ENCODE data around the gene TANC1. TPM values are rescaled to one million over a fixed set of nuclear protein-coding genes. Genes with fewer than 3 reads are reported as not detected.

TANC1 gene
- polyA plus RNA-seq, 1 donor: 29.3 TPM

DNA sequence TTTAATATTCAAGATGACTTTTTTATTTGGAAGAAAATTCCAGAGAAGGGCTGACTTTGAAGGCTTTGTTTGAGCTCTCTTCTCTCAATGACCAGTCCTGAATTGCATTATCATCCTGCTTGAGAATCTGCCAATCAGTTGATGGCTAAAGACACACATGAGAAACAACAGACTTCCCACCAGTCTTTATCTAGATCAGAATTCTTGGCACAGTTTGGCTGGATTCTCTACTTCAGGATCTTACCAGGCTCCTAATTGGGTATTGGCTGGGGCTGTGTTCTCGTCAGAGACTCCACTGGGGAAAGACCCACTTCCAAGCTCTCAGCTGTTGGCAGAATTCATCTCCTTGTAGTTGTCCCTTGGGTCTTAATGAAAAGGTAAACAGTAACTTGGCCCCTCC is 232.1 kb downstream of the TANC1 start:
- DNase-seq: no peak

GRCh38 chr2:159201360-159202063 is 233.1 kb downstream of the TANC1 start:
- DNase-seq: no peak

GRCh38 chr2:159202568-159203071 is 234.2 kb downstream of the TANC1 start:
- no peak for DNase-seq

- DNase-seq: no peak
These were observed 236.1 kb downstream of the TANC1 start for GRCh38 chr2:159204381-159205144.

- no peak for DNase-seq
These were observed 238.4 kb downstream of the TANC1 start for GRCh38 chr2:159206736-159207380.

GRCh38 chr2:159208438-159208837 is 240.0 kb downstream of the TANC1 start:
- no peak for DNase-seq

GRCh38 chr2:159209341-159210306 is 241.2 kb downstream of the TANC1 start:
- no peak for DNase-seq

GRCh38 chr2:159211447-159212396 is 243.3 kb downstream of the TANC1 start:
- DNase-seq: no peak

GRCh38 chr2:159213296-159213695 is 244.9 kb downstream of the TANC1 start:
- DNase-seq: no peak

DNA sequence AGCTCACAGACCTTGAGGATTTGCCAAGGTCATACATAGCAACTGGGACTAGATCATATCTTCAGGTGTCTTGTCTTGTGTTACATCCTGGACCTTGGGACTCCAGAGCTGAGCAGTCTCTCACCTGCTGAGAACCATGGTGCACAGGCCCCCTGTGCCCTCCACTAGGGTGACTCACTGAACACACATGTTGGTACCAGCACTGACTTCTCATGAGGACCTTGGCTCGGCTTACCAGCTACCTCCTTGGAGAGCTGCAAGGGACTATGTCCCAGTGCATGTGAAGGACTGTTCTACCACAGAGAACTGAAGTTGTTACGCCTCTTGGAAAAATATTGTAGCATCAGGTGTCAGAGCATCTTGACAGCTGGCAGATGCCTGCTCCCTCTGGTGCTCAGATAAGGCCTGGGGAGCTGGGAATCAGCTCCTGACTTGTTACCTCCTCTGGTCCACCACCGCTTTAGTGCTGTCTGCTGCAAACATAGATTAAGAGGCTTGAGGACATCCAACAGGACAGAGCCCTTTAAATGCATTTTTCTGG is 246.0 kb downstream of the TANC1 start:
- no peak for DNase-seq

- DNase-seq: no peak
These were observed 246.7 kb downstream of the TANC1 start for GRCh38 chr2:159215116-159215515.

GRCh38 chr2:159217676-159218075 is 249.2 kb downstream of the TANC1 start:
- no peak for DNase-seq

DNA sequence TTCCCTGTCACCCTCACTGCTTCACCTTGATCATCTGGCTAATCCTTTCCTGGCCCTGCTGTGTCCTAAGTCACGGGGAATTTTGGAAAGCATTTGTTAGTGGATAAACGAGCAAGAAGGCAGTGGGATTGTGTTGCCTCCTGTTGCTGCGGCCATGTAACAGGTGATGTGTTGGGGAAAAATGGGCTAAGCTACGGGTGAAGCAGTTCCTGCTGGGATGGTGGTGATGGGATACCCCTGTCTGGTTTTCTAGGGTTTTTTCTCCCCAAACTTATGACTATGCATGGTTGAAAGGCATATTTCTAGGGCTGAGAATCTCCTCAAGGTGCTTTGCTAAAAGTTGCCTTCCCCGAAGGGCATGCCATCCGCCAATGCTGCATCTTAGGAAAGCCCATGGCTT is 249.9 kb downstream of the TANC1 start:
- DNase-seq: no peak

DNA sequence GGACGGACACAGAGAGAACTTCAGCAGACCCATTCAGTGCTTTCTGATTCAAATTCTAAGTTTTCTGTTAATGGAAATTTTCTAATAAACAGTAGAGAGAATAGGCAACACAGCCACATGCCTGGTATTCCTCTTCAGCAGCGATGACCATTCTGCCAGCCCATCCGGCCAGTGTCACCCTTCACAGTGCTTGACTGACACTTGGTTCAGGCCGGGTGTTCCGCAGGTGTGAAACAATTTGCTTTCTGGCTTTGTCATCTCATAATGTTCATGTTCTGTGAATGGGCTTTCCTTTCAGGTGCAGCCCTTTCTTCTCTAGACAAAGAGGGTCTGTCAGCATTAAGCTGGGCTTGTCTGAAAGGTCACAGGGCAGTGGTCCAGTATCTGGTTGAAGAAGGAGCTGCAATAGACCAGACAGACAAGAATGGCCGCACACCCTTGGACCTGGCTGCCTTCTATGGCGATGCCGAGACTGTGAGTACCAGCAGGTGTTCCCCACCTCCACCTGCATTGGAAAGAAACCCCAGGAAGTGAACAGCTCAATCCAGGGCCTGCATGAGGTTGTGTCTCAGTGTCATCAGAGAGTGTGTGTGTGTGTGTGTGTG is 251.1 kb downstream of the TANC1 start:
- DNase-seq: no peak

- DNase-seq: no peak
These were observed 255.8 kb downstream of the TANC1 start for GRCh38 chr2:159224061-159224813.

GRCh38 chr2:159225025-159226016 is 256.9 kb downstream of the TANC1 start:
- DNase-seq: no peak

DNA sequence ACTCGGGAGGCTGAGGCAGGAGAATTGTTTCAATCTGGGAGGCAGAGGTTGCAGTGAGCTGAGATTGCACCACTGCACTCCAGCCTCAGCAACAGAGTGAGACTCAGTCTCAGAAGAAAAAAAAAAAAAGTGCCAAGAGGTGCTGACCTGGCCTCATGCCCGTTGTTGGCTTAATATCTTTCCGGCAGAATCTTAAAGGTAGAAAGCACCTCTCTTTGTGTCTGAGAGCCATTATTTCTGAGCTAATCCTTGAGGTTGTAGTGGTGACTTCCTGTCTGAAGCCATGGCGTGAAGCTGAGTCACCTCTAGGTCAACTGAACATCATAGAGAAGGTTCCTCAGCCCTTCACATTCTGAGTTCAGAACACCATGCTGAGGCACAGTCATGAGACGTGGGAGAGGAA is 257.6 kb downstream of the TANC1 start:
- DNase-seq: no peak
